NCI-H526 treated with DMSO at 0.1 percent for 48 hours (cell line): ENCODE data around the gene ATRNL1.

Source experiments
- DNase-seq: peaks from one replicate; lab custom pipeline; 2025; lab: John Stamatoyannopoulos, UW

Gene ATRNL1

GRCh38 chr10:115909037-115909436 lies 815.9 kb downstream of the ATRNL1 start:
- DNase-seq = no peak

GRCh38 chr10:115909962-115910731 lies 817.0 kb downstream of the ATRNL1 start:
- no peak for DNase-seq

DNA sequence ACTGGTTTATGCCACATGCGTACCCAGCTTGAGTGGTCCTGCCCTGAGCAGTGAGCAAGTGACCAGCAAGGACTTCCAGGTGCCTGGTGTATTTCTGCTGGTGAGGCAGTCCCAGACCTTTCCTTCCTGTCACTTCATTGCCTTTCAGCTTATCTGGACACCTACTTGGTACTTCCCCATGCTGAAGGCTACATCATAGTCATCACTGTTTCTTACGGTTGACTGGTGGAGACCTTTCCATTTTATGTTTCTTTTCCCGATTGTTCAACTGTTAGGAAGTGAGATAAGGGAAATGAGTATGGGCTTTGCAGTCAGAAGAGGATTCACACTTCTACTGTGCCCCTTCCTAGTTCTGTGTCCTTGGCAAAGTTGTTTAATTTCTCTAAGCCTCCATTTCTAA lies 821.3 kb downstream of the ATRNL1 start:
- DNase-seq = no peak

DNA sequence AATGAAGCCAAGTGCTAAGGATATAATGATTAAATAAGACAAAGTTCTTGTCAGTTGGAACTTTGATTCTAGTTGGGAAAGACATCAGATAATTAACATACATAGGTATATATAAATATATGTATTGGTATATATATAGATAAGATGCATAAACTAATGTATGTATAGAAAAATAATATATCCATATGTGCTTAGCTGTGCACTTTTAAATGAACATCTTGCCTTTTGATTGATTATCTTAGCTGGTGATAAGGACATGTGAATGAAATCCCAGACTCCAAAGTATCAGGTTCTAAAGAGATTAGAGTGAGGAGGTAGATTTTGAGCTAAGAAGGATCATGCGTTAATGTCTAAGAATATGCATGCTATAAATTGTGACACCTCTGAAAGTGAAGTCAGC lies 822.3 kb downstream of the ATRNL1 start:
- no peak for DNase-seq

DNA sequence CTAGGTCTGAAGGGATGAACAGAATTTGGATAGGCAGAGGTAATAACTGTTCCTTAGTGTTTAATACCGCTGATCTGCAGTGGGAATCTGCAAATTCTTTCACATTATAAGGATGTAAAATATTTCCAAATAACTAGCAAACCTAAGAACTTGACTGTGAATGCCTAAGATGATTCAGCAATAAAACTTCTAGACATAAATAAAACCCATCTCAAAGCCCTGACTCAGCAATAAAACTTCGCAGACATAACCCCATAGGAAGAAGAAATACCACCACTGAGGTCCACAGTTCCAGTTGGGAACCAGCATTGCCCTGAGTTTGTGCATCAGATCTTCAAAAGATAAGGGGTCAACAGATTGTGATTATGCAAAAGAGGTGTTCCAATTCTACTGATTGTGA lies 825.6 kb downstream of the ATRNL1 start:
- DNase-seq = no peak

DNA sequence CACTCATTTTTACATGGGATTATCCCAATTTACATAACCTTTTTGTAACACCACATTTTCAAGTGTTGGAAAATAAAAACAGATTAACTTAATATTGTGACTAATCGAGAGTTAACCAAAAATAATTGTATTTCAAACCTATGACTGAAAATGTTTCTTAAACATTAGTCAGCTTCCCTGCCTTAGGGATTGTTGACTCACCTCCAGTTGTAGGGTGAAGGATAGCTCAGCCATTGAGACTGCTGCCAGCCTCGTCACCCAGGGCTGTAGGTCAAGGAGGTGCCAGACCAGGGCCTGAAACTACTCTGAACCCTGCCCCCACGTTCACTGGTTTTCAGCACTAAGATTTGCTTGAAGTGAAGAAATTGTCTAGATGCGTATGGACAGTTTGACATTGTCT lies 828.6 kb downstream of the ATRNL1 start:
- no peak for DNase-seq

- no peak for DNase-seq
Observed at GRCh38 chr10:115931309-115931708, 838.1 kb downstream of the ATRNL1 start.

DNA sequence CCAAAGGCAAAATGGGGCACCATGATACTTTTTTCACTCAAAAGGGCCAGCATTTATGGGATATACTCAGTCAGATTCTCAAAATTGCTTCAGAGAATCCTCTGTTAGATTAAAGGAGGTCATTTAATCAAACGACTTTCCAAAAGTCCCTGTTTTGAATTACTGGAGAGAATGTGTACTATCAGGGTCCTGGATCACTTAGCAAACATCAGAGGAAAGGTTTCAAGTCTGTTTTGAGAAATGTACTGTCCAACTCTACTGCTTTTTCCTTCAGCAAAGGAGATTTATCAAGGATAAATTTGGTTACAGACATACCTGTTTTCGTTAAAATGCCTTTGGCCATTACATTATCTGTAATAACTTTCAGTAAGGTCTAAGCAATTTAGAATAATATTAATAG lies 838.9 kb downstream of the ATRNL1 start:
- DNase-seq = no peak

GRCh38 chr10:115933098-115933497 lies 839.9 kb downstream of the ATRNL1 start:
- DNase-seq = no peak

- DNase-seq = no peak
Observed at GRCh38 chr10:115935731-115936130, 842.6 kb downstream of the ATRNL1 start.

GRCh38 chr10:115936926-115937767 lies 844.0 kb downstream of the ATRNL1 start:
- DNase-seq = no peak

- no peak for DNase-seq
Observed at GRCh38 chr10:115937768-115938056, 844.5 kb downstream of the ATRNL1 start.

- DNase-seq = no peak
Observed at GRCh38 chr10:115939101-115939854, 846.1 kb downstream of the ATRNL1 start.

DNA sequence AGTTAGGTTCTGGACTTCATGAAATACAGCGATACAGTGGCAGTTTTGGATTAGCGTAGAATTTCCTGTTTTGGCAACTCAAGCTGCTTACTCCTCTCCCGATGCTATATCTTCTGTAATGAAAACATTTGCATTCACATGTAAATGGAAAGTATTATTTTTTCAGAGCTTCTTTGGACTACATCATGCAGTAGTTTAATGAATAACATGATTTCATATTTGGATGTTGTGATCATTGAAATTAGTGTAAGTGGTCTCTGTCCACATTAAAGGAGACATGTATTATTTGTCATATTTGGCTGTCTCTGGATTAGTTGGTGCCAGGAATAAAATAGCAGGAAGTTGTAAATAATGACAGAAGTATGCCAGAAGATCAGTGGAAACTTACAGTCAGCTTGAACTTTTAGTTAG lies 848.2 kb downstream of the ATRNL1 start:
- DNase-seq = no peak

- no peak for DNase-seq
Observed at GRCh38 chr10:115942101-115942500, 848.9 kb downstream of the ATRNL1 start.

DNA sequence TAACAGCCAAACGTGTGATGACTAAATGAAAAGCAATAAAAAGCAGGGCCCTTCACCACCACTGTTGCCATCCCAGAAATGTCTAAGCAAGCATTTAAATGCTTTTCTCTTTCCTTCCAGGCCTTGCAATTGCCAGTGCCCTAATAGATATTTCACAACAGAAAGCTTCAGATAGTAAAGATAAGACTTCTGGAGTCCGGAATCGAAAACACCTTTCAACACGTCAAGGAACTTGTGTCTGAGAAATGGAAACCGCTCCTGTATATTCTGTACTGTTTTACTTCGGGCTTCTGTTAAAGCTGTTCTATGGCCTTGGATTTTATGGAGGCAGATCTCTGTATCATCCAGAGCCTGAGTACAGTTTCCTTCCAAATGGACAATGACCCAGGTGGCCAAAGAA lies 851.4 kb downstream of the ATRNL1 start:
- DNase-seq = no peak

DNA sequence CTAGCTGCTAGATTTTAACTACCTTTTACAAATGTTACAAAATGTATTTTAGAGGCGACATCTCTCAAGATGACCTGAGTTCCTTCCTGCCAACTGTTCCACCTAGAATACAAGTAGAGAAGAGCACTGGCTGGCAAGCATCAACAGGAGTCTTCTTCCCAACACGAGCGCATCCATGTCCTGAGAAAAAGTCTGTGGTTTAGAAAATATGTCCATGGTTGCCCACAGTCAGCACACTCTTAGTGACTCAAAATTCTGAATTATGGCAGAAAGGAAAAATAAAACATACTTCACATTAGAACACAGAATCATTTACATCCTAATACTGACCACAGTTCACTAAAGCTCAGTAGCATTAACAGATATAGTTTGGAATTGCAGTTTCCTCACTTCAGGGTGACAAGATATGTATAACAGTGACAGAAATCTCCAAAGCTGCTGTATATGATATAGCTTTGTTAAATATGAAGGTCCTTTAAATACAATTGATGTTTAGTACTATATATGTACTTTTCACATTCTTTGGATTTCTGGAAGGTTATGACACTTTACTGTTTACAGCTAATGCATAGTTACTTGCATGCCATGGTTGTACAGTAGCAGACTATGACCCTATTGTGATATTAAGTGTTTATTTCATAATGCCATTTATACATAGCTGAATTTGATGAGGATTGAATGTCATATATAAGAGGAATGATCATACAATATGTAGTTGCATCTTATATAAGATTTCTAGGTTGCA lies 852.7 kb downstream of the ATRNL1 start:
- DNase-seq = no peak

DNA sequence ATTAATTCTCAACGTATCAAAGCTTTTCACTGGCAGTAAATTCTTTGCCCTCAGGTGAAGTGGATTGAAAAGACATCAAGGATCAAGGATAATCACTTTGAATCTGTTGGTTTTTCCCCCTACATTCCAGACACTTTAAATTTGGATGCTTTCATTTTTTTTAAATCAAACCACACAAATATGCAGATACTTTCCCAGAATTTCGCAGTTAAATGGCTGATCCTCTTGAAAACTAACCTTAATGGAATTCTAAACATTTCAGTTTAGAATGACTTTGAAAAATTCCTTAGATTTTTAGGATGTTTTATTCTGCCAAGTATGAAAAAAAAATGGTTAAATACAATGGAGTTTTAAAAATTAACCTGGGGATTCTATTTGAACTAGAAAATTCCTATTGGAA lies 853.9 kb downstream of the ATRNL1 start:
- DNase-seq = no peak

DNA sequence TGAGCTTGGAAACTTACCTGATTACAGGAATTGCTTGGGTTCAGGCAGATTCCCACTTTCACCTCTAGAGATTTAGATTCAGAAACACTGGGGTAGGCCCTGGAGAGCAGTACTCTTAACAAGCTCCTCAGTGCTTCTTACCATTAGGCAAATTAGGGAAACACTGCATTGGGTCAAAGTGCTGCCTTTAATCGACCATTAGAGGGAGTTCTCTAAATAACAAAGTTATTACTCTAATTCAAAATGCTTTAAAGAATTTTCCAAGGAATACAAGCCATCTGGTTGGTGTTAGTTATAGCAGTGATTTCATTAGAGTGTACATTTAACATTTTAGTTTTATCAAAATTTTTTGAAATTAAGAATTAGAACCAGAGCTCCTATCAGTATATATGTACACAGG lies 855.3 kb downstream of the ATRNL1 start:
- peak; percentile 8 for DNase-seq

- DNase-seq = no peak
Observed at GRCh38 chr10:115949282-115949844, 856.2 kb downstream of the ATRNL1 start.

DNA sequence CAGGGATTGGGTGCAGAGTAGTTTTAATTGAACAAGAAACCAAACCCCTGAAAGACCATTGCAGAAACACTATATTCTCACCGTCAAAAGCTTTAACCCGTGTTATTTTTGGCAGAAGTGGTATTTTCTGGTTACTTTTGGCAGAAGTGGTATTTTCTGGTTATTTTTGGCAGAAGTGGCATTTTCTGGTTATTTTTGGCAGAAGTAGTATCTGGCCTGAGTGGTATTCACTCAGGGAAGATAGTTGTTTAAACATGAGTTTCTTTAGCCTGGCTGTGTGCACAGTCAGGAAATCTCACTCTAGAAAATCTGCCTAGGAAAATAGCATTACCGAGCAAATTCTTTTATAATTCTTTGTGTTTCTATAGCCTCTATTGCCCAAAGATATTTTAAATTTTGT lies 857.2 kb downstream of the ATRNL1 start:
- no peak for DNase-seq

DNA sequence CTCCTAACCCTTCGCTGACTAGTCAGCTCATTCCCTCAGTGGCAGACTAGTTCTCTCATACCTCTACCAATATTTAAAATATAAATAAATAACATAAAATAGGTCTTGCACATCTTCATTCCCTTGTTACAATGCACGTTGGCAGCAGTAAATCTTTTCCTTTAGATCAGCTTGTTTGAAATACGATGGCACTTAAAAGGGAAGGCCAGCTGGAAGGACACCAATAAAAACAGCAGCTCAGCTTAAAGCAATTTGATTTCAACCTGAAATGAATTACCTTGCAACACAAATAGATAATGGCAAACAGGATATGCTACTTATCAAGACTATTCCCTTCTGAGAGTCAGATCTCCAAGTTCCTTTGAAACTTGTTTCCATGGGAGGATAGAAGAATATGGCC lies 858.1 kb downstream of the ATRNL1 start:
- DNase-seq = no peak
